Loucy (cell line): ENCODE results near the gene KCNJ5.

Experiments
- CTCF ChIP-seq: fragments of 200-600 bp; sonication (generic); conservative IDR thresholded peaks from 2 replicates; pipeline ENCODE4 v1.5.1; 2014; ENCODE audit warnings: mild to moderate bottlenecking, antibody characterized with exemption, low read length
- EZH2phosphoT487 ChIP-seq: fragments of 200-600 bp; IDR thresholded peaks from 2 replicates; pipeline ENCODE4 v1.6.1; 2018; ENCODE audit warnings: antibody characterized with exemption, mild to moderate bottlenecking, moderate library complexity, borderline replicate concordance

GRCh38 chr11:128876133-128876650, 15.0 kb upstream of the KCNJ5 start:
- TF ChIP-seq CTCF (no peak), EZH2phosphoT487 (no peak)
